Pancreas (tissue), 10 donors: ENCODE measurements around the gene GNAS-AS1. TPM values are rescaled to one million over a fixed set of nuclear protein-coding genes. Genes with fewer than 3 reads are reported as not detected.

Experiments
- ATAC-seq, 4 donors: fragments of 200-7000 bp; cut with Tn5 transposase; one replicate each; pipeline versions ENCODE4 v1.8.0 to v1.9.1; 2020; ENCODE audit warnings: mild to moderate bottlenecking in 4 of 4, moderate library complexity in 4 of 4
- DNase-seq, 6 donors: peaks; one replicate each; pipeline ENCODE4 v3.0.0-alpha.2; 2020
- FAIRE-seq: peaks from 2 replicates; lab custom pipeline; 2012; peaks lifted over from hg19 to GRCh38; lab: Jason Lieb, UNC
- H3K27ac ChIP-seq, 4 donors: fragments of 200-600 bp; sonication (generic); 1 replicate in 3 of 4; 2 replicates in 1 of 4; pipeline versions ENCODE4 v1.5.0 to v1.8.0; 2020
- H3K27me3 ChIP-seq, 4 donors: fragments of 200-600 bp; one replicate each; pipeline ENCODE4 v1.8.0; 2021
- H3K36me3 ChIP-seq, 3 donors: fragments of 200-600 bp; sonication (generic) in 1 of 3; one replicate each; pipeline versions ENCODE4 v1.5.0 to v1.8.0; 2020 to 2021
- H3K4me1 ChIP-seq, 3 donors: fragments of 200-600 bp; one replicate each; pipeline ENCODE4 v1.8.0; 2021
- H3K4me3 ChIP-seq, 4 donors: fragments of 200-600 bp; sonication (generic) in 2 of 4; one replicate each; pipeline versions ENCODE4 v1.5.0 to v1.8.0; 2020 to 2021
- H3K9me3 ChIP-seq, 4 donors: fragments of 200-600 bp; one replicate each; pipeline ENCODE4 v1.8.0; 2021
- CTCF ChIP-seq, 4 donors: fragments of 200-600 bp; sonication (generic) in 3 of 4; IDR thresholded peaks; one replicate each; pipeline versions ENCODE4 v1.5.0 to v1.8.0; 2021; ENCODE audit warnings: antibody characterized with exemption in 4 of 4
- WGBS, 2 donors: extraction: QIAGEN DNeasy Blood & Tissue Kit; methylation state at CpG; one replicate each; pipeline ENCODE4 v1.1.7; 2013; 5-methylcytosine and 5-hydroxymethylcytosine counted together
- intact Hi-C, 3 donors: fragments of 100-400 bp; cut with DNase I; formaldehyde crosslinking; loops; one replicate each; pipeline versions ENCODE4 v1.11.1 to v1.14.2; 2022
- polyA plus RNA-seq, 2 donors: library from polyadenylated mRNA; stranded (reverse); fragments of 200-250 nt; gene quantifications; one replicate each; pipeline ENCODE4 v1.2.3, GENCODE V29; 2013
- total RNA-seq, 6 donors: library from RNA; stranded (reverse); fragmentation: NEBNext Ultra II Directional in 4 of 6; extraction: Animal tissue kit (Norgen Biotek cat#: 25700) in 4 of 6; gene quantifications; one replicate each; pipeline versions ENCODE4 v1.2.1 to v1.2.4, GENCODE V29; 2021 to 2023
- donor health status: healthy with polysubstance abuse.
- donor health status: DM: no; HTN: no; CAD: no; lungs with moderate emphysema.
- donor health status: DM: no; HTN: no; CAD: no.
- donor health status: control.
- donor health status: control.
- donor health status: Bipolar disorder and iron deficiency.
- donor health status: DM: yes; HTN: yes; CAD: no.
- donor health status: DM: no; HTN: no; CAD: no.
- donor health status: DM: no; HTN: no; CAD: no.
- donor health status: DM: yes; HTN: yes; CAD: no.

The GNAS-AS1 gene
- total and polyA plus RNA-seq, 8 donors: 0.47 to 2.8 (median 0.58) TPM

- no peak for TF ChIP-seq CTCF (IDR thresholded peaks at IDR 0.05)
- no peaks in the 10 kb centered on the region for H3K9me3 ChIP-seq
- no peaks in the 10 kb centered on the region for H3K4me1 ChIP-seq
- H3K36me3 ChIP-seq: no peaks in the 10 kb centered on the region
- intact Hi-C loops: no loop called here
- H3K27me3 ChIP-seq: no peaks in the 10 kb centered on the region
- no peak for DNase-seq
- H3K4me3 ChIP-seq: no peak overlapping the region
- no peak overlapping the region for H3K27ac ChIP-seq
- 59 to 64% methylated on average over 14 of the region's 14 CpGs for WGBS, 2 donors
- ATAC-seq: no peak
- FAIRE-seq: no peak
Observed at GRCh38 chr20:58868795-58869194, 18.1 kb upstream of the GNAS-AS1 start.

GRCh38 chr20:58867211-58867610 lies 16.5 kb upstream of the GNAS-AS1 start:
- ATAC-seq (no peak), FAIRE-seq (no peak), DNase-seq (no peak)
- Histone ChIP-seq H3K4me3 (no peak overlapping the region), H3K4me1 (no peaks in the 10 kb centered on the region), H3K36me3 (no peaks in the 10 kb centered on the region), H3K27me3 (no peaks in the 10 kb centered on the region), H3K9me3 (no peaks in the 10 kb centered on the region), H3K27ac (no peak overlapping the region)
- no peak for TF ChIP-seq CTCF (IDR thresholded peaks at IDR 0.05)
- intact Hi-C loops: no loop called here
- WGBS, 2 donors: 71% methylated on average over 5 of the region's 5 CpGs

- Histone ChIP-seq H3K4me1 (no peaks in the 10 kb centered on the region), H3K27ac (no peak overlapping the region), H3K4me3 (no peak overlapping the region), H3K27me3 (peaks cover 0 to 3% (median 0%) of the 10 kb centered on the region in 4 donors), H3K9me3 (no peaks in the 10 kb centered on the region), H3K36me3 (no peaks in the 10 kb centered on the region)
- no peak for FAIRE-seq
- 80 to 91% methylated on average over 2 of the region's 2 CpGs for WGBS, 2 donors
- no peak for DNase-seq
- intact Hi-C loops: no loop called here
- no peak for TF ChIP-seq CTCF (IDR thresholded peaks at IDR 0.05)
- ATAC-seq: no peak
Observed at GRCh38 chr20:58865843-58866242, 15.1 kb upstream of the GNAS-AS1 start.

GRCh38 chr20:58864346-58864745 lies 13.6 kb upstream of the GNAS-AS1 start:
- H3K27ac ChIP-seq: no peak overlapping the region
- H3K9me3 ChIP-seq: no peaks in the 10 kb centered on the region
- WGBS, 2 donors: 30 to 32% methylated on average over 2 of the region's 2 CpGs
- FAIRE-seq: no peak
- H3K36me3 ChIP-seq: no peaks in the 10 kb centered on the region
- no peak overlapping the region for H3K4me3 ChIP-seq
- no peak for ATAC-seq
- H3K4me1 ChIP-seq: no peaks in the 10 kb centered on the region
- H3K27me3 ChIP-seq: peaks cover 0 to 3% (median 0%) of the 10 kb centered on the region in 4 donors
- no peak for TF ChIP-seq CTCF (IDR thresholded peaks at IDR 0.05)
- intact Hi-C loops: no loop called here
- DNase-seq: no peak

- Histone ChIP-seq H3K27ac (no peak overlapping the region), H3K4me3 (no peak overlapping the region), H3K27me3 (peaks cover 0 to 3% (median 0%) of the 10 kb centered on the region in 4 donors), H3K4me1 (no peaks in the 10 kb centered on the region), H3K9me3 (no peaks in the 10 kb centered on the region), H3K36me3 (no peaks in the 10 kb centered on the region)
- DNase-seq (no peak), FAIRE-seq (no peak), ATAC-seq (no peak)
- no peak for TF ChIP-seq CTCF (IDR thresholded peaks at IDR 0.05)
- WGBS, 2 donors: 68 to 74% methylated on average over 7 of the region's 7 CpGs
- intact Hi-C loops: no loop called here
Observed at GRCh38 chr20:58863044-58863790, 12.5 kb upstream of the GNAS-AS1 start.
